ENCODE data around the gene CNTN1.

The CNTN1 gene

GRCh38 chr12:41032386-41032785 lies 340.1 kb downstream of the CNTN1 start:
- DNase-seq: no peak

GRCh38 chr12:41034686-41035085 lies 342.4 kb downstream of the CNTN1 start:
- Histone ChIP-seq H3K27ac (ENCODE audit: low read length) (no peak overlapping the region), H2AFZ (ENCODE audit: low read depth, low read length) (no peak overlapping the region), H3K9me3 (ENCODE audit: insufficient read depth, low read length, severe bottlenecking) (no peaks in the 10 kb centered on the region), H3K4me1 (ENCODE audit: insufficient read depth, low read length) (no peaks in the 10 kb centered on the region), H3K36me3 (ENCODE audit: insufficient read depth, low read length) (no peaks in the 10 kb centered on the region), H3K79me2 (ENCODE audit: insufficient read depth, low read length) (no peaks in the 10 kb centered on the region), H3K4me2 (ENCODE audit: insufficient read depth, low read length) (no peak overlapping the region), H4K20me1 (ENCODE audit: insufficient read depth, low read length) (no peaks in the 10 kb centered on the region), H3K9ac (ENCODE audit: low read depth, low read length) (no peak overlapping the region), H3K27me3 (ENCODE audit: insufficient read depth, low read length, poor library complexity) (no peaks in the 10 kb centered on the region), H3K4me3 (ENCODE audit: low read depth in 1 of 2, low read length in 2 of 2) (no peak overlapping the region)
- no peak for DNase-seq
- TF ChIP-seq EZH2 (IDR thresholded peaks at IDR 0.05; ENCODE audit: borderline replicate concordance, low read depth, low read length, severe bottlenecking) (no peak), CTCF (IDR thresholded peaks at IDR 0.05; ENCODE audit: borderline replicate concordance, extremely low read depth, low read length, poor library complexity, severe bottlenecking) (no peak)
- ATAC-seq (ENCODE audit: insufficient read depth, low read depth): no peak

More at GRCh38 chr12:41032386-41032785, 340.1 kb downstream of the CNTN1 start:
- no peak overlapping the region for H2AFZ ChIP-seq (ENCODE audit: low read depth, low read length)
- H3K36me3 ChIP-seq (ENCODE audit: insufficient read depth, low read length): no peaks in the 10 kb centered on the region
- no peak for ATAC-seq (ENCODE audit: insufficient read depth, low read depth)
- H3K9me3 ChIP-seq (ENCODE audit: insufficient read depth, low read length, severe bottlenecking): no peaks in the 10 kb centered on the region
- H3K4me2 ChIP-seq (ENCODE audit: insufficient read depth, low read length): no peak overlapping the region
- H3K4me3 ChIP-seq (ENCODE audit: low read depth in 1 of 2, low read length in 2 of 2): no peak overlapping the region
- H4K20me1 ChIP-seq (ENCODE audit: insufficient read depth, low read length): no peaks in the 10 kb centered on the region
- no peaks in the 10 kb centered on the region for H3K79me2 ChIP-seq (ENCODE audit: insufficient read depth, low read length)
- no peaks in the 10 kb centered on the region for H3K27me3 ChIP-seq (ENCODE audit: insufficient read depth, low read length, poor library complexity)
- no peak overlapping the region for H3K9ac ChIP-seq (ENCODE audit: low read depth, low read length)
- no peak overlapping the region for H3K27ac ChIP-seq (ENCODE audit: low read length)
- no peak for TF ChIP-seq CTCF (IDR thresholded peaks at IDR 0.05; ENCODE audit: borderline replicate concordance, extremely low read depth, low read length, poor library complexity, severe bottlenecking)
- H3K4me1 ChIP-seq (ENCODE audit: insufficient read depth, low read length): no peaks in the 10 kb centered on the region

- no peaks in the 10 kb centered on the region for H3K9me3 ChIP-seq (ENCODE audit: insufficient read depth, low read length, severe bottlenecking)
- no peak overlapping the region for H3K4me2 ChIP-seq (ENCODE audit: insufficient read depth, low read length)
- no peaks in the 10 kb centered on the region for H3K36me3 ChIP-seq (ENCODE audit: insufficient read depth, low read length)
- no peaks in the 10 kb centered on the region for H4K20me1 ChIP-seq (ENCODE audit: insufficient read depth, low read length)
- no peak overlapping the region for H3K9ac ChIP-seq (ENCODE audit: low read depth, low read length)
- DNase-seq: no peak
- ATAC-seq (ENCODE audit: insufficient read depth, low read depth): no peak
- H2AFZ ChIP-seq (ENCODE audit: low read depth, low read length): no peak overlapping the region
- H3K4me1 ChIP-seq (ENCODE audit: insufficient read depth, low read length): no peaks in the 10 kb centered on the region
- no peaks in the 10 kb centered on the region for H3K27me3 ChIP-seq (ENCODE audit: insufficient read depth, low read length, poor library complexity)
- H3K27ac ChIP-seq (ENCODE audit: low read length): no peak overlapping the region
- TF ChIP-seq EZH2 (IDR thresholded peaks at IDR 0.05; ENCODE audit: borderline replicate concordance, low read depth, low read length, severe bottlenecking): no peak
- H3K4me3 ChIP-seq (ENCODE audit: low read depth in 1 of 2, low read length in 2 of 2): no peak overlapping the region
- H3K79me2 ChIP-seq (ENCODE audit: insufficient read depth, low read length): no peaks in the 10 kb centered on the region
Measured at GRCh38 chr12:41039461-41039860, 347.2 kb downstream of the CNTN1 start.

GRCh38 chr12:41045509-41045908 lies 353.3 kb downstream of the CNTN1 start:
- no peaks in the 10 kb centered on the region for H3K9me3 ChIP-seq (ENCODE audit: insufficient read depth, low read length, severe bottlenecking)
- no peak for ATAC-seq (ENCODE audit: insufficient read depth, low read depth)
- no peak for TF ChIP-seq CTCF (IDR thresholded peaks at IDR 0.05; ENCODE audit: borderline replicate concordance, extremely low read depth, low read length, poor library complexity, severe bottlenecking)
- TF ChIP-seq EZH2 (IDR thresholded peaks at IDR 0.05; ENCODE audit: borderline replicate concordance, low read depth, low read length, severe bottlenecking): no peak
- no peaks in the 10 kb centered on the region for H4K20me1 ChIP-seq (ENCODE audit: insufficient read depth, low read length)
- DNase-seq: no peak
- no peaks in the 10 kb centered on the region for H3K36me3 ChIP-seq (ENCODE audit: insufficient read depth, low read length)
- no peaks in the 10 kb centered on the region for H3K79me2 ChIP-seq (ENCODE audit: insufficient read depth, low read length)
- H3K4me3 ChIP-seq (ENCODE audit: low read depth in 1 of 2, low read length in 2 of 2): no peak overlapping the region
- H3K27me3 ChIP-seq (ENCODE audit: insufficient read depth, low read length, poor library complexity): no peaks in the 10 kb centered on the region
- H3K4me2 ChIP-seq (ENCODE audit: insufficient read depth, low read length): no peak overlapping the region
- no peak overlapping the region for H3K9ac ChIP-seq (ENCODE audit: low read depth, low read length)
- H3K4me1 ChIP-seq (ENCODE audit: insufficient read depth, low read length): no peaks in the 10 kb centered on the region
- no peak overlapping the region for H2AFZ ChIP-seq (ENCODE audit: low read depth, low read length)
- no peak overlapping the region for H3K27ac ChIP-seq (ENCODE audit: low read length)

All from DND-41 (cell line).